Smooth muscle cell (in vitro differentiated cells): ENCODE measurements around the gene RAP1GAP2. TPM values are rescaled to one million over a fixed set of nuclear protein-coding genes. Genes with fewer than 3 reads are reported as not detected.

Experiments used
- DNase-seq: peaks from one replicate; lab custom pipeline; 2025; ENCODE audit not compliant: unreplicated experiment; lab: John Stamatoyannopoulos, UW
- H2AFZ ChIP-seq: fragments of 200-600 bp; sonication (generic); 2 replicates; pipeline ENCODE4 v1.6.0; 2016; ENCODE audit warnings: antibody characterized with exemption, low read depth, mild to moderate bottlenecking
- H3F3A ChIP-seq: fragments of 200-600 bp; sonication (generic); 2 replicates; pipeline ENCODE4 v1.6.0; 2017; ENCODE audit warnings: antibody characterized with exemption, low read depth
- H3K27ac ChIP-seq: fragments of 200-600 bp; sonication (generic); 2 replicates; pipeline ENCODE4 v1.5.1; 2016; ENCODE audit warnings: low read depth, mild to moderate bottlenecking
- H3K27me3 ChIP-seq: fragments of 200-600 bp; sonication (generic); 2 replicates; pipeline ENCODE4 v1.6.1; 2016; ENCODE audit warnings: low read depth, mild to moderate bottlenecking
- H3K36me3 ChIP-seq: fragments of 200-600 bp; sonication (generic); 2 replicates; pipeline ENCODE4 v1.5.1; 2016; ENCODE audit warnings: low read depth
- H3K4me1 ChIP-seq: fragments of 200-600 bp; sonication (generic); 2 replicates; pipeline ENCODE4 v1.5.1; 2016; ENCODE audit warnings: low read depth
- H3K4me2 ChIP-seq: fragments of 200-600 bp; sonication (generic); 2 replicates; pipeline ENCODE4 v1.6.0; 2016; ENCODE audit warnings: mild to moderate bottlenecking
- H3K4me3 ChIP-seq: fragments of 200-600 bp; sonication (generic); 2 replicates; pipeline ENCODE4 v1.5.1; 2016; ENCODE audit warnings: mild to moderate bottlenecking
- H3K79me2 ChIP-seq: fragments of 200-600 bp; sonication (generic); 2 replicates; pipeline ENCODE4 v1.6.0; 2016; ENCODE audit warnings: low read depth, mild to moderate bottlenecking
- H3K9ac ChIP-seq: fragments of 200-600 bp; sonication (generic); 2 replicates; pipeline ENCODE4 v1.6.0; 2016; ENCODE audit warnings: low read depth
- H3K9me3 ChIP-seq: fragments of 200-600 bp; sonication (generic); replicated peaks from 2 replicates; pipeline ENCODE4 v1.5.1; 2016; ENCODE audit warnings: low read depth
- H4K20me1 ChIP-seq: fragments of 200-600 bp; sonication (generic); 2 replicates; pipeline ENCODE4 v1.6.0; 2016; ENCODE audit warnings: low read depth
- WGBS: methylation state at CpG from one replicate; pipeline ENCODE4 v1.1.7; 2016; ENCODE audit warnings: low lambda C conversion rate; 5-methylcytosine and 5-hydroxymethylcytosine counted together
- polyA plus RNA-seq: library from polyadenylated mRNA; unstranded; fragments of >200 nt; fragmentation: Nextera tagmentation; extraction: Ambion mirVana; gene quantifications from 2 replicates; pipeline ENCODE4 v1.2.1, GENCODE V29; 2016
- total RNA-seq: library from RNA; depleted of rRNA; stranded (reverse); fragments of >200 nt; gene quantifications from 2 replicates; pipeline ENCODE4 v1.2.3, GENCODE V29; 2014
- TF ChIP-seq, protein P1 (sequence below): fragments of 200-600 bp; sonication (generic); IDR thresholded peaks from 2 replicates; pipeline ENCODE4 v1.5.1; 2017; ENCODE audit warnings: borderline replicate concordance, mild to moderate bottlenecking, antibody characterized with exemption; ENCODE audit not compliant: insufficient read depth, poor library complexity, severe bottlenecking

Gene RAP1GAP2
- total and polyA plus RNA-seq, 2 experiments from 2014 or later = 0.31 to 0.99 TPM

DNA sequence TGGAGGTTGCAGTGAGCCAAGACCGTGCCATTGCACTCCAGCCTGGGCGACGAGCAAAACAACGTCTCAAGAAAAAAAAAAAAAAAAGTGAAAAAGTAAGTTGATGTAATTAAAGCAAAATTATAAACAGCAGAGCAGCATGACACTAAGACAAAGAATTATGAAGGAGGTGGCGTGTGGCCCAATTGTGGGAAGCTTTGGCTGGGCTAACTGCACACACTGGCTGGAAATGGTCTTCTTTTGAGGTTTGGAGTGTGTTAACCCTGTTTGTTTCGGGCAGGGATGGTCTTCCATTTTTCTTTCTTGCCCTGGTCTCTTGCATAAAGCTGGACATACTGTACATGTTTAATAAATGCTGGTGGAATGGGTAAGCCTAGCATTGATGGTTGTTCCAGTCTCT lies 54.8 kb downstream of the RAP1GAP2 start:
- TF ChIP-seq, protein P1, sequence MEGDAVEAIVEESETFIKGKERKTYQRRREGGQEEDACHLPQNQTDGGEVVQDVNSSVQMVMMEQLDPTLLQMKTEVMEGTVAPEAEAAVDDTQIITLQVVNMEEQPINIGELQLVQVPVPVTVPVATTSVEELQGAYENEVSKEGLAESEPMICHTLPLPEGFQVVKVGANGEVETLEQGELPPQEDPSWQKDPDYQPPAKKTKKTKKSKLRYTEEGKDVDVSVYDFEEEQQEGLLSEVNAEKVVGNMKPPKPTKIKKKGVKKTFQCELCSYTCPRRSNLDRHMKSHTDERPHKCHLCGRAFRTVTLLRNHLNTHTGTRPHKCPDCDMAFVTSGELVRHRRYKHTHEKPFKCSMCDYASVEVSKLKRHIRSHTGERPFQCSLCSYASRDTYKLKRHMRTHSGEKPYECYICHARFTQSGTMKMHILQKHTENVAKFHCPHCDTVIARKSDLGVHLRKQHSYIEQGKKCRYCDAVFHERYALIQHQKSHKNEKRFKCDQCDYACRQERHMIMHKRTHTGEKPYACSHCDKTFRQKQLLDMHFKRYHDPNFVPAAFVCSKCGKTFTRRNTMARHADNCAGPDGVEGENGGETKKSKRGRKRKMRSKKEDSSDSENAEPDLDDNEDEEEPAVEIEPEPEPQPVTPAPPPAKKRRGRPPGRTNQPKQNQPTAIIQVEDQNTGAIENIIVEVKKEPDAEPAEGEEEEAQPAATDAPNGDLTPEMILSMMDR = no peak
- Histone ChIP-seq H3K4me1 (peaks cover 20% of the 10 kb centered on the region), H3K9ac (no peak overlapping the region), H3K79me2 (no peaks in the 10 kb centered on the region), H3K27me3 (peaks cover 21% of the 10 kb centered on the region), H4K20me1 (no peaks in the 10 kb centered on the region), H3K27ac (no peak overlapping the region), H3K4me2 (no peak overlapping the region), H3F3A (no peaks in the 10 kb centered on the region), H3K36me3 (no peaks in the 10 kb centered on the region), H2AFZ (no peak overlapping the region), H3K4me3 (no peak overlapping the region), H3K9me3 (no peaks in the 10 kb centered on the region)
- DNase-seq = no peak
- 80% methylated on average over 6 of the region's 6 CpGs for WGBS

DNA sequence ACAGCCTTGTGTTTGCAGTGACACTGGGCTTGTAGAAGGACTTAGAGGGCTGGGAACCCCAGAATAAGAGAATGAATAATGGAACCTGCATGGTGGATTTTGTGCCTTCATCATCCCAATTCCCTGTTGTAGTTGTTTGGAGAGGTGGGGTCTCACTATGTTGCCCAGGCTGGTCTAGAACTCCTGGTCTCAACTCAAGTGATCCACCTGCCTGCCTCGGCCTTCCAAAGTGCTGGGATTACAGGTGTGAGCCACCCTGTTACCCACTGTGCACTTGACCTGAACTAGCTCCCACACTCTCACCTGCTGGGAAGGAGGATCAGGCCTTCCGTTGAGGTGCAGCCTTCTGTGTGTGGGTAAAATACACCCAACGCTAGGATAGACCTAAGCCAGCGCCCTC lies 55.4 kb downstream of the RAP1GAP2 start:
- DNase-seq = no peak
- Histone ChIP-seq H3K4me2 (no peak overlapping the region), H3K4me3 (no peak overlapping the region), H2AFZ (no peak overlapping the region), H3K27ac (no peak overlapping the region), H3F3A (no peaks in the 10 kb centered on the region), H3K4me1 (peaks cover 20% of the 10 kb centered on the region), H3K9me3 (no peaks in the 10 kb centered on the region), H3K9ac (no peak overlapping the region), H3K79me2 (no peaks in the 10 kb centered on the region), H4K20me1 (no peaks in the 10 kb centered on the region), H3K36me3 (no peaks in the 10 kb centered on the region), H3K27me3 (peaks cover 23% of the 10 kb centered on the region)
- 92% methylated on average over 4 of the region's 4 CpGs for WGBS
- TF ChIP-seq, protein P1 = no peak

DNA sequence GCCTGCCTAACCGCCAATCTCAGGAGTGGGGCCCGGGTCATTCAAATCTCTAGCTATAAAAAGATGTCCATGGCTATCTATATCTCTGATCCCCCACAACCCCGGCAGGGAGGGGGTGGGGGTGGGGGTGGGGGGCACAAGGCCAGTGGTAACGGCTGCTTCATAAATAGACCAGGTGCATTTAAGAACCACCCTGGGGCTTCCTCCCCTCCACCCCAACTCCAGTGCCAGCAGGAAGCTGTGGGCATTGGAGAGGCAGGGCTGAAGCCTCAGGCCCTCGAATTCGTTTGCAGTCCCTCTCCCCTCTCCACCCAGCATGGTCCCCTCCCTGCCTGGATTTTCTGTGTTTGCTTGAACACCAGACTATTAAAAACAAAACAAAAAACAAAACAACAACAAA lies 56.0 kb downstream of the RAP1GAP2 start:
- H3K4me1 ChIP-seq = peaks cover 20% of the 10 kb centered on the region
- TF ChIP-seq, protein P1 = no peak

DNA sequence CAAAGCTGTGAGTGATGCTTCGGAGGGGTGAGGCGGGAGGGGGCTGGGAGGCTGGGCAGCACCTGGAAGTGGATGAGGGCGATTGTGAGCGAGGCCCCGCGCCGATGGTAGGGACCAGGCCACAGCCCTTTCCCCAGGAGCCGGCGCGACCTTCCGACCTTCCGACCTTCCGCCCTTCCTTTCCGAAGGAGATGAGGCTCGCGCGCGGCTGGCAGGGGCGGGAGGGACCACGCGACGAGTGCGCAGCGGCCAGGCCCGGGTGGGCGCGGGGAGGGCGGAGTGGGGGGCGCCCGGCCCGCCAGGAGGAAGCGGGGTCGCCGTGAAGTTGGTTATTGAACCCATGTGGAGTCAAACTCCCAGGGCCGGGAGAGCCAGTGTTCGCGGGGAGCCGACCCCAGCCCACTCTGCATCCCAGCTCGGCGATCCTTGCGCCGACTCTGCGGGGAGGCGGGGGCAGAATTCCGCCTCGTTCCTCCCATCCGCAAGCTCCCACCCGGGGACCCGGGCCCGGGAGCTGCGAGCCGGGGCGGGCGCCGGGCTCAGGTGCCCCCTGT lies 56.6 kb downstream of the RAP1GAP2 start:
- H2AFZ ChIP-seq = peak overlapping the region; percentile 91
- TF ChIP-seq, protein P1 = no peak
- peak overlapping the region; percentile 69 for H3K4me3 ChIP-seq
- H3K9ac ChIP-seq = peak overlapping the region; percentile 28
- H3K36me3 ChIP-seq = no peaks in the 10 kb centered on the region
- no peak for DNase-seq
- H3K27me3 ChIP-seq = peaks cover 23% of the 10 kb centered on the region
- 10% methylated on average over 43 of the region's 55 CpGs for WGBS
- peaks cover 20% of the 10 kb centered on the region for H3K4me1 ChIP-seq
- H3F3A ChIP-seq = no peaks in the 10 kb centered on the region
- H4K20me1 ChIP-seq = no peaks in the 10 kb centered on the region
- no peaks in the 10 kb centered on the region for H3K79me2 ChIP-seq
- no peak overlapping the region for H3K27ac ChIP-seq
- H3K9me3 ChIP-seq = no peaks in the 10 kb centered on the region
- H3K4me2 ChIP-seq = peak overlapping the region; percentile 96

More for the DNA sequence above, 56.0 kb downstream of the RAP1GAP2 start:
- Histone ChIP-seq H3K36me3 (no peaks in the 10 kb centered on the region), H3K27me3 (peaks cover 23% of the 10 kb centered on the region), H3K9me3 (no peaks in the 10 kb centered on the region), H4K20me1 (no peaks in the 10 kb centered on the region), H3K27ac (no peak overlapping the region), H3K4me3 (no peak overlapping the region), H3K79me2 (no peaks in the 10 kb centered on the region), H3F3A (no peaks in the 10 kb centered on the region), H3K9ac (no peak overlapping the region), H3K4me2 (no peak overlapping the region), H2AFZ (no peak overlapping the region)
- no peak for DNase-seq
- 60% methylated on average over 6 of the region's 6 CpGs for WGBS
